Spleen (tissue), 7 donors: ENCODE data around the gene NTSR1.

Source experiments
- POLR2AphosphoS5 ChIP-seq, 3 donors: sonication (generic); formaldehyde crosslinking; IDR thresholded peaks; one replicate each; pipeline ENCODE4 v1.5.1; 2017; ENCODE audit warnings: antibody characterized with exemption in 3 of 3
- TF ChIP-seq, protein P1 (sequence below), 11 experiments: fragments of 200-600 bp in 7 of 11; fragments of 450-650 bp in 4 of 11; sonication (generic) in 4 of 11; IDR thresholded peaks in 8 of 11; conservative IDR thresholded peaks in 3 of 11; 1 replicate in 7 of 11; 2 replicates in 4 of 11; pipeline versions ENCODE4 v1.4.0 to v1.8.0; 2016 to 2021; ENCODE audit warnings: antibody characterized with exemption in 11 of 11, inconsistent platforms in 4 of 11, mild to moderate bottlenecking in 1 of 11
- donor health status: DM: no; HTN: no; CAD: no; lungs with moderate emphysema.
- donor health status: DM: no; HTN: no; CAD: no.
- donor health status: DM: no; HTN: no; CAD: no.

DNA sequence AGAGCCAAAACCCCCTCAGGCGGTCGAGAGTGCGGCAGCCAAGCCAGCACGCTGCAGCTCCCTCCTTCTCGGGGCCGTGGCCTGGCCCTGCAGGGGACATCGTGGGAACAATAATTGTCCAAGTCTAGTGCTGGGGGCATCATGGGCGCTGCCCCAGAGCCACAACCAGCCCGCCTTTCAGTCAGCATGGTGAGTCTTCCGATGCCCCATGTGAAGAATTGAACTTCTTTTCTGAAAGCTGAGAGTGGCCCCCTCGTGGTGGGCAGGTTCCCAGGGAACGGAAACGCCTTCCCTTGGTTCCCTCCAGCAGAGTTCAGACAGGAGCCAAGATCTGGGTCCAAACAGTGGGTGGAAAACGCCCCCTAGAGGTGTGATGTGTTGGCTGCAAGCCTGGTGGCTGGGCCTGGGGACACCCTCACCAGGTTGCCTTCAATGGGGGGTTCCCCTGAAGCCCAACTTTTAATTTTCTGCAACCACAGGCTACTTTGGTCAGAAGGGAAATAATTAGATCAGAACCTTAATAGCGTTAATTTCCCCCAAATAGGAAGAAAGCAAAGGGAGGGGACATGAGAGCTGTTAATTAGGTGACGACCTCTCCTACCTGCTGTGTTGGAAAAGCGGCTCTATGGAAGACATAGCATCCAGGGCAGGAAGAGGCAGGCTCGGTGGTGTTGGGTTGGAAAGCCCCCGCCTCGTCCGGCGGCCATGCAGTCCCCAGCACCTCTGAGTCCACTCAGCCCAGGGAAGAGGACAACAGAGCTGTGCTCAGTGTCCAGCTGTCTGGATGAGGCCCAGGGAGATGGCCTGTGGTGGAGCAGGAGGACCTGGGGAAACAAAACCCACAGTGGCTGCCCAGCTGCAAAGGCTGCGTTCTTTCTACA lies 82.9 kb downstream of the NTSR1 start:
- TF ChIP-seq, protein P1, sequence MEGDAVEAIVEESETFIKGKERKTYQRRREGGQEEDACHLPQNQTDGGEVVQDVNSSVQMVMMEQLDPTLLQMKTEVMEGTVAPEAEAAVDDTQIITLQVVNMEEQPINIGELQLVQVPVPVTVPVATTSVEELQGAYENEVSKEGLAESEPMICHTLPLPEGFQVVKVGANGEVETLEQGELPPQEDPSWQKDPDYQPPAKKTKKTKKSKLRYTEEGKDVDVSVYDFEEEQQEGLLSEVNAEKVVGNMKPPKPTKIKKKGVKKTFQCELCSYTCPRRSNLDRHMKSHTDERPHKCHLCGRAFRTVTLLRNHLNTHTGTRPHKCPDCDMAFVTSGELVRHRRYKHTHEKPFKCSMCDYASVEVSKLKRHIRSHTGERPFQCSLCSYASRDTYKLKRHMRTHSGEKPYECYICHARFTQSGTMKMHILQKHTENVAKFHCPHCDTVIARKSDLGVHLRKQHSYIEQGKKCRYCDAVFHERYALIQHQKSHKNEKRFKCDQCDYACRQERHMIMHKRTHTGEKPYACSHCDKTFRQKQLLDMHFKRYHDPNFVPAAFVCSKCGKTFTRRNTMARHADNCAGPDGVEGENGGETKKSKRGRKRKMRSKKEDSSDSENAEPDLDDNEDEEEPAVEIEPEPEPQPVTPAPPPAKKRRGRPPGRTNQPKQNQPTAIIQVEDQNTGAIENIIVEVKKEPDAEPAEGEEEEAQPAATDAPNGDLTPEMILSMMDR (IDR thresholded peaks at IDR 0.05 in 8 of 11, conservative IDR thresholded peaks at IDR 0.05 in 3 of 11) = peak; percentile 79 to 96 (median 90)
- TF ChIP-seq POLR2AphosphoS5 (IDR thresholded peaks at IDR 0.05) = peak in 2 of 3 donors; percentile 35 to 40
